DOHH2 (cell line): Measurements from ENCODE around the gene RPUSD3.

Source experiments
- CTCF ChIP-seq: fragments of 200-600 bp; sonication (generic); IDR thresholded peaks from one replicate; pipeline ENCODE4 v1.5.1; 2014; ENCODE audit warnings: antibody characterized with exemption, mild to moderate bottlenecking, low read depth, low read length; ENCODE audit not compliant: poor library complexity, severe bottlenecking
- EZH2phosphoT487 ChIP-seq: fragments of 200-600 bp; sonication (generic); IDR thresholded peaks from 2 replicates; pipeline ENCODE4 v1.6.1; 2017; ENCODE audit warnings: borderline replicate concordance, mild to moderate bottlenecking, antibody characterized with exemption, low read length, moderate library complexity, mixed read lengths

- TF ChIP-seq CTCF (no peak), EZH2phosphoT487 (no peak)
These were observed 5.0 kb downstream of the RPUSD3 start for GRCh38 chr3:9838856-9839255.
